ENCODE data around the gene SLC9A4.

GRCh38 chr2:102551329-102552096, 78.5 kb downstream of the SLC9A4 start:
- TF ChIP-seq CTCF (IDR thresholded peaks at IDR 0.05; ENCODE audit: insufficient read depth, low read length) (no peak), POLR2AphosphoS5 (IDR thresholded peaks at IDR 0.05; ENCODE audit: low read depth) (no peak), GABPA (IDR thresholded peaks at IDR 0.05; ENCODE audit: low read depth) (no peak)

All from HL-60 (cell line).